Neural cell (in vitro differentiated cells): ENCODE results near the gene KRT40. TPM values are rescaled to one million over a fixed set of nuclear protein-coding genes. Genes with fewer than 3 reads are reported as not detected.

Source experiments
- polyA plus RNA-seq: library from polyadenylated mRNA; depleted of rRNA; stranded (reverse); fragments of >200 nt; gene quantifications from 2 replicates; pipeline ENCODE4 v1.2.3, GENCODE V29; 2014
- small RNA-seq, 3 experiments: library from RNA; depleted of rRNA; stranded (forward); fragments of <200 nt; gene quantifications; one replicate each; pipeline ENCODE3, GENCODE V24; 2012

The KRT40 gene
- polyA plus RNA-seq, 1 donor from 2014 or later: not detected

Small RNAs within 50 kb of the gene (small RNA-seq; reads per million reads assigned to genes)
- gene KRTAP3-4P: 0 reads per million in 3 experiments

Other genes starting within 250 kb of the KRT40 start
- 0.19 and 0.56 TPM in 2 replicates for gene KRT25, start 229.0 kb downstream of the KRT40 start, polyA plus RNA-seq
- not detected in 2 replicates for gene KRT26, start 212.1 kb downstream of the KRT40 start, polyA plus RNA-seq
- not detected in 2 replicates for gene KRT27, start 201.8 kb downstream of the KRT40 start, polyA plus RNA-seq
- gene KRT28, start 184.4 kb downstream of the KRT40 start, polyA plus RNA-seq: not detected in 2 replicates
- gene KRT10, start 161.7 kb downstream of the KRT40 start, polyA plus RNA-seq: 42.8 and 54.2 TPM in 2 replicates
- not detected in 2 replicates for gene KRT12, start 117.1 kb downstream of the KRT40 start, polyA plus RNA-seq
- not detected in 2 replicates for gene KRT20, start 99.1 kb downstream of the KRT40 start, polyA plus RNA-seq
- gene KRT23, start 46.7 kb downstream of the KRT40 start, polyA plus RNA-seq: 0.37 and 0.86 TPM in 2 replicates
- gene KRT39, start 17.4 kb downstream of the KRT40 start, polyA plus RNA-seq: not detected in 2 replicates
- not detected in 2 replicates for gene KRTAP3-3, start 9.8 kb upstream of the KRT40 start, polyA plus RNA-seq
- not detected in 2 replicates for gene KRTAP3-2, start 15.6 kb upstream of the KRT40 start, polyA plus RNA-seq
- not detected in 2 replicates for gene KRTAP3-1, start 24.8 kb upstream of the KRT40 start, polyA plus RNA-seq
- not detected in 2 replicates for gene KRTAP1-5, start 42.9 kb upstream of the KRT40 start, polyA plus RNA-seq
- not detected in 2 replicates for gene KRTAP1-4, start 45.9 kb upstream of the KRT40 start, polyA plus RNA-seq
- gene KRTAP1-3, start 50.5 kb upstream of the KRT40 start, polyA plus RNA-seq: not detected in 2 replicates
- gene KRTAP1-1, start 57.1 kb upstream of the KRT40 start, polyA plus RNA-seq: not detected in 2 replicates
- not detected in 2 replicates for gene KRTAP2-1, start 63.0 kb upstream of the KRT40 start, polyA plus RNA-seq
- not detected in 2 replicates for gene KRTAP2-2, start 70.9 kb upstream of the KRT40 start, polyA plus RNA-seq
- gene KRTAP2-3, start 75.8 kb upstream of the KRT40 start, polyA plus RNA-seq: not detected in 2 replicates
- gene KRTAP2-4, start 81.6 kb upstream of the KRT40 start, polyA plus RNA-seq: not detected in 2 replicates
- not detected in 2 replicates for gene KRTAP4-7, start 99.8 kb upstream of the KRT40 start, polyA plus RNA-seq
- gene KRTAP4-8, start 113.8 kb upstream of the KRT40 start, polyA plus RNA-seq: not detected in 2 replicates
- not detected in 2 replicates for gene KRTAP4-16, start 117.9 kb upstream of the KRT40 start, polyA plus RNA-seq
- not detected in 2 replicates for gene KRTAP4-9, start 121.1 kb upstream of the KRT40 start, polyA plus RNA-seq
- not detected in 2 replicates for gene KRTAP4-11, start 134.0 kb upstream of the KRT40 start, polyA plus RNA-seq
- gene KRTAP4-12, start 139.9 kb upstream of the KRT40 start, polyA plus RNA-seq: not detected in 2 replicates
- gene KRTAP4-6, start 156.2 kb upstream of the KRT40 start, polyA plus RNA-seq: not detected in 2 replicates
- gene KRTAP4-5, start 165.5 kb upstream of the KRT40 start, polyA plus RNA-seq: not detected in 2 replicates
- gene KRTAP4-4, start 176.4 kb upstream of the KRT40 start, polyA plus RNA-seq: not detected in 2 replicates
- not detected in 2 replicates for gene KRTAP4-3, start 183.9 kb upstream of the KRT40 start, polyA plus RNA-seq
- gene KRTAP4-2, start 193.9 kb upstream of the KRT40 start, polyA plus RNA-seq: not detected in 2 replicates
- not detected in 2 replicates for gene KRTAP4-1, start 200.6 kb upstream of the KRT40 start, polyA plus RNA-seq
- not detected in 2 replicates for gene KRTAP9-1, start 205.6 kb upstream of the KRT40 start, polyA plus RNA-seq
- not detected in 2 replicates for gene KRTAP9-2, start 242.3 kb upstream of the KRT40 start, polyA plus RNA-seq
- gene KRTAP9-3, start 248.1 kb upstream of the KRT40 start, polyA plus RNA-seq: not detected in 2 replicates